H1 (cell line): ENCODE results near the gene SH3PXD2B. TPM values are rescaled to one million over a fixed set of nuclear protein-coding genes. Genes with fewer than 3 reads are reported as not detected.

ENCODE experiments used
- CTCF ChIA-PET: fragments of 300-600 bp; sonication (Branson Sonifier 250); formaldehyde crosslinking; loops from one replicate; lab custom pipeline; 2021; ENCODE audit not compliant: partially characterized antibody; lab: Charles Lee
- POLR2A ChIA-PET: fragments of 300-600 bp; sonication (Branson Sonifier 250); formaldehyde crosslinking; loops from one replicate; lab custom pipeline; 2021; ENCODE audit warnings: inconsistent platforms; ENCODE audit not compliant: partially characterized antibody; lab: Charles Lee
- DNase-seq, 2 experiments: peaks; one replicate each; pipeline versions ENCODE4 v3.0.0 to v3.0.0-alpha.2; 2010 to 2022; ENCODE audit warnings: low spot score in 2 of 2, low read depth in 1 of 2, mixed read lengths in 1 of 2
- FAIRE-seq: peaks from 2 replicates; lab custom pipeline; 2011; peaks lifted over from hg19 to GRCh38; lab: Jason Lieb, UNC
- H2AFZ ChIP-seq: 2 replicates; pipeline ENCODE4 v1.8.1; 2012; ENCODE audit warnings: low read length, inconsistent platforms
- H2AK5ac ChIP-seq: 2 replicates; pipeline ENCODE4 v1.6.1; 2013; ENCODE audit warnings: low read depth, low read length
- H2BK120ac ChIP-seq: replicated peaks from 2 replicates; pipeline ENCODE3; 2013; ENCODE audit warnings: low read depth, low read length, inconsistent platforms
- H2BK12ac ChIP-seq: 2 replicates; pipeline ENCODE4 v1.6.1; 2013; ENCODE audit warnings: low read depth, low read length
- H2BK15ac ChIP-seq: 2 replicates; pipeline ENCODE4 v1.6.1; 2013; ENCODE audit warnings: low read length
- H2BK20ac ChIP-seq: 2 replicates; pipeline ENCODE4 v1.6.1; 2013; ENCODE audit warnings: low read length
- H2BK5ac ChIP-seq: 2 replicates; pipeline ENCODE4 v1.6.1; 2013; ENCODE audit warnings: low read depth, low read length
- H3K14ac ChIP-seq: 2 replicates; pipeline ENCODE4 v1.6.1; 2013; ENCODE audit warnings: inconsistent platforms; ENCODE audit not compliant: insufficient read length
- H3K18ac ChIP-seq: 2 replicates; pipeline ENCODE4 v1.6.1; 2013; ENCODE audit warnings: low read length; ENCODE audit errors: extremely low read depth
- H3K23ac ChIP-seq: 2 replicates; pipeline ENCODE4 v1.6.1; 2013; ENCODE audit warnings: inconsistent platforms; ENCODE audit not compliant: insufficient read length
- H3K23me2 ChIP-seq: 2 replicates; pipeline ENCODE4 v1.6.1; 2013; ENCODE audit warnings: low read depth, low read length
- H3K27ac ChIP-seq: 2 replicates; pipeline ENCODE4 v1.6.1; 2011; ENCODE audit warnings: low read depth, low read length, inconsistent platforms
- H3K27me3 ChIP-seq, 4 experiments: replicated peaks in 1 of 4; 1 replicate in 1 of 4; 2 replicates in 3 of 4; pipeline versions ENCODE4 v1.6.1 to v1.8.1; 2011 to 2013; ENCODE audit warnings: low read length in 3 of 4, mild to moderate bottlenecking in 3 of 4, inconsistent platforms in 2 of 4, mixed read lengths in 2 of 4, moderate library complexity in 1 of 4; ENCODE audit not compliant: control insufficient read depth in 3 of 4, insufficient read depth in 3 of 4; ENCODE audit errors: extremely low read depth in 1 of 4
- H3K36me3 ChIP-seq, 4 experiments: 2 replicates each; pipeline versions ENCODE4 v1.6.1 to v1.8.1; 2011 to 2013; ENCODE audit warnings: mild to moderate bottlenecking in 4 of 4, low read length in 3 of 4, moderate library complexity in 2 of 4, control low read depth in 1 of 4, inconsistent platforms in 1 of 4; ENCODE audit not compliant: insufficient read depth in 4 of 4, control insufficient read depth in 2 of 4
- H3K4ac ChIP-seq: replicated peaks from 2 replicates; pipeline ENCODE3; 2013; ENCODE audit warnings: low read length, low read depth, mixed read lengths, inconsistent platforms; ENCODE audit not compliant: insufficient read length
- H3K4me1 ChIP-seq, 4 experiments: replicated peaks in 1 of 4; 1 replicate in 1 of 4; 2 replicates in 3 of 4; pipeline versions ENCODE4 v1.6.1 to v1.8.1; 2011 to 2013; ENCODE audit warnings: low read length in 3 of 4, inconsistent platforms in 2 of 4, mixed read lengths in 1 of 4; ENCODE audit not compliant: insufficient read depth in 4 of 4, control insufficient read depth in 3 of 4
- H3K4me2 ChIP-seq, 2 experiments: 2 replicates each; pipeline versions ENCODE4 v1.6.1 to v1.8.1; 2011 to 2013; ENCODE audit warnings: low read depth in 2 of 2, low read length in 2 of 2, control low read depth in 1 of 2, inconsistent platforms in 1 of 2, mild to moderate bottlenecking in 1 of 2; ENCODE audit not compliant: insufficient read depth in 1 of 2
- H3K4me3 ChIP-seq, 4 experiments: fragments of 200-600, 300-600 bp in 1 of 4; sonication (generic), shearing (Covaris generic), sonication (Bioruptor Twin) in 1 of 4; 2 replicates each; pipeline versions ENCODE4 v1.5.1 to v1.8.1; 2011 to 2016; ENCODE audit warnings: low read length in 4 of 4, low read depth in 3 of 4, control low read depth in 2 of 4, inconsistent platforms in 2 of 4, mild to moderate bottlenecking in 2 of 4, mixed read lengths in 1 of 4, moderate library complexity in 1 of 4; ENCODE audit not compliant: insufficient read depth in 2 of 4; ENCODE audit errors: extremely low read depth in 1 of 4
- H3K56ac ChIP-seq: replicated peaks from 2 replicates; pipeline ENCODE3; 2013; ENCODE audit warnings: low read depth, mild to moderate bottlenecking, mixed read lengths, low read length, inconsistent platforms; ENCODE audit not compliant: insufficient read length
- H3K79me1 ChIP-seq: 2 replicates; pipeline ENCODE4 v1.6.1; 2013; ENCODE audit warnings: low read depth, low read length, control low read depth
- H3K79me2 ChIP-seq, 2 experiments: 2 replicates each; pipeline versions ENCODE4 v1.6.1 to v1.8.1; 2012 to 2013; ENCODE audit warnings: low read length in 2 of 2, mild to moderate bottlenecking in 2 of 2, inconsistent platforms in 1 of 2; ENCODE audit not compliant: insufficient read depth in 2 of 2, control insufficient read depth in 1 of 2
- H3K9ac ChIP-seq, 4 experiments: replicated peaks in 1 of 4; 1 replicate in 1 of 4; 2 replicates in 3 of 4; pipeline versions ENCODE4 v1.6.1 to v1.8.1; 2011 to 2013; ENCODE audit warnings: low read depth in 3 of 4, low read length in 3 of 4, control low read depth in 2 of 4, mild to moderate bottlenecking in 2 of 4, moderate library complexity in 2 of 4, inconsistent platforms in 1 of 4; ENCODE audit errors: extremely low read depth in 1 of 4
- H3K9me3 ChIP-seq, 2 experiments: 2 replicates each; pipeline versions ENCODE4 v1.6.1 to v1.8.1; 2012 to 2013; ENCODE audit warnings: mild to moderate bottlenecking in 2 of 2, moderate library complexity in 2 of 2, control low read depth in 1 of 2, inconsistent platforms in 1 of 2, low read depth in 1 of 2, low read length in 1 of 2, mixed read lengths in 1 of 2; ENCODE audit not compliant: insufficient read depth in 2 of 2
- H4K20me1 ChIP-seq, 2 experiments: replicated peaks in 1 of 2; 2 replicates each; pipeline versions ENCODE3 to v1.8.1; 2011 to 2013; ENCODE audit warnings: inconsistent platforms in 2 of 2, low read length in 2 of 2, mild to moderate bottlenecking in 1 of 2; ENCODE audit not compliant: insufficient read depth in 2 of 2, control insufficient read depth in 1 of 2
- H4K5ac ChIP-seq: 2 replicates; pipeline ENCODE4 v1.6.1; 2013; ENCODE audit warnings: low read length, low read depth, mixed read lengths, inconsistent platforms; ENCODE audit not compliant: insufficient read length
- H4K8ac ChIP-seq: 2 replicates; pipeline ENCODE4 v1.8.0; 2013; ENCODE audit warnings: mild to moderate bottlenecking, moderate library complexity, low read length, inconsistent platforms; ENCODE audit not compliant: insufficient read depth; ENCODE audit errors: extremely low read depth
- H4K91ac ChIP-seq: replicated peaks from 2 replicates; pipeline ENCODE3; 2013; ENCODE audit warnings: low read length, mixed read lengths, inconsistent platforms; ENCODE audit not compliant: insufficient read length
- CHD2 ChIP-seq: IDR thresholded peaks from 2 replicates; pipeline ENCODE4 v1.6.1; 2012; ENCODE audit warnings: low read length, improper control_type of control experiment
- WGBS, 2 experiments: shearing (Covaris generic) in 1 of 2; methylation state at CpG; one replicate each; pipeline versions ENCODE4 v1.1.6 to v1.1.7; 2013 to 2015; ENCODE audit warnings: low lambda C conversion rate in 2 of 2, mixed read lengths in 2 of 2, inconsistent platforms in 1 of 2, low coverage in 1 of 2, missing lambda C conversion rate in 1 of 2; ENCODE audit not compliant: insufficient replicate concordance in 2 of 2, insufficient coverage in 1 of 2, insufficient read length in 1 of 2; ENCODE audit errors: extremely low coverage in 1 of 2, missing lambda C conversion rate in 1 of 2; 5-methylcytosine and 5-hydroxymethylcytosine counted together
- polyA plus RNA-seq, 7 experiments: library from polyadenylated mRNA; depleted of rRNA in 3 of 7; stranded (reverse) in 5 of 7; unstranded in 2 of 7; fragments of >200 nt in 5 of 7; fragments of 200-250 nt in 2 of 7; gene quantifications; 1 replicate in 5 of 7; 2 replicates in 1 of 7; 4 replicates in 1 of 7; pipeline versions ENCODE4 v1.2.1 to v1.2.3, GENCODE V29; 2011 to 2013; ENCODE audit warnings: missing spikeins in 2 of 7, mixed read lengths in 2 of 7
- total RNA-seq: library from RNA; stranded (reverse); fragmentation: NEBNext Ultra II Directional; extraction: Animal tissue kit (Norgen Biotek cat#: 25700); gene quantifications from 2 replicates; pipeline ENCODE4 v1.2.1, GENCODE V29; 2021

Gene SH3PXD2B
- total and polyA plus RNA-seq, 2 of the 8 experiments (the other 6 are each of a cell fraction or from before 2014, with no cell fraction given): 32.9 to 72.9 TPM

- no peak for TF ChIP-seq CHD2
- Histone ChIP-seq H3K18ac (no peak overlapping the region), H3K14ac (no peak overlapping the region), H3K4me2 (no peak overlapping the region), H3K36me3 (peaks cover under 1 to 24% (median 6%) of the 10 kb centered on the region in 4 experiments; a peak in 6 of 8 replicates), H2BK20ac (no peak overlapping the region), H2BK15ac (no peak overlapping the region), H3K9ac (no peak overlapping the region), H2BK5ac (no peak overlapping the region), H2AK5ac (no peak overlapping the region), H2BK12ac (no peak overlapping the region), H3K23ac (no peak overlapping the region), H3K27ac (no peak overlapping the region), H3K4me1 (peaks cover 7 to 14% (median 13%) of the 10 kb centered on the region in 4 experiments), H2BK120ac (no peak overlapping the region), H3K9me3 (no peaks in the 10 kb centered on the region; a peak in 1 of 4 replicates), H4K20me1 (no peaks in the 10 kb centered on the region), H3K4me3 (no peak overlapping the region), H4K5ac (no peak overlapping the region), H3K27me3 (no peaks in the 10 kb centered on the region), H4K8ac (no peak overlapping the region), H3K56ac (no peak overlapping the region), H3K4ac (no peak overlapping the region), H3K79me2 (no peaks in the 10 kb centered on the region), H3K79me1 (no peaks in the 10 kb centered on the region), H3K23me2 (no peaks in the 10 kb centered on the region), H2AFZ (no peak overlapping the region), H4K91ac (no peak overlapping the region)
- no peak for FAIRE-seq
- DNase-seq: no peak
- WGBS, 2 experiments: 82% methylated on average over 4 of the region's 4 CpGs; no CpG with 5 or more reads in 1 of the 2 experiments
- ChIA-PET POLR2A (interaction anchor here (1.5 kb wide), 1 partner anchor 15 kb away, joined by 3 read pairs; no protein-coding TSS in a partner anchor), CTCF (interaction anchor here (1.0 kb wide), 1 partner anchor 50 kb away, joined by 3 read pairs; no protein-coding TSS in a partner anchor)
Measured at GRCh38 chr5:172399826-172400225, 54.5 kb downstream of the SH3PXD2B start.
